GM18526 (cell line): ENCODE measurements around the gene FBXO27.

ENCODE experiments used
- POLR2A ChIP-seq: IDR thresholded peaks from 3 replicates; pipeline ENCODE4 v1.6.1; 2011; ENCODE audit not compliant: insufficient read length; ENCODE audit errors: extremely low read depth

The FBXO27 gene

DNA sequence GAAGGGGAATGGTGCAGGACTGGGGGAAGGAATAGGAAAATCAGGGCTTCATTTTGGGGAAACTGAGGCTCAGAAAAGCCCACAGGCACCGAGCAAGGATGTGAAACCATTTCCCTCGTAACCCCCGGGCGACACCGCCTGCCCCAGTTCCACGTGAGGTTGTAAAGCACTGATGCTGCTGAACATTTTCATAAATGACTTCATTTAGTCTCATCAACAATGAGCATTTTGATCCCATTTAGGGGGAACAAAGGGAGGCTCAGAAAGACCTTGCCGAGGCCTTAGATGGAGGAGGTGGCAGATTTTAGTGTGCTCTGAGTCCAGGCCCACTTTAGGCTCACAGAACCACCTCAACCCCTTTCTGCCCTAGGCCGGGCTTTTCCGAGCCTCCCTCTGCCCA lies 20.5 kb upstream of the FBXO27 start:
- no peak for TF ChIP-seq POLR2A

GRCh38 chr19:39052243-39052746 lies 19.9 kb upstream of the FBXO27 start:
- no peak for TF ChIP-seq POLR2A

DNA sequence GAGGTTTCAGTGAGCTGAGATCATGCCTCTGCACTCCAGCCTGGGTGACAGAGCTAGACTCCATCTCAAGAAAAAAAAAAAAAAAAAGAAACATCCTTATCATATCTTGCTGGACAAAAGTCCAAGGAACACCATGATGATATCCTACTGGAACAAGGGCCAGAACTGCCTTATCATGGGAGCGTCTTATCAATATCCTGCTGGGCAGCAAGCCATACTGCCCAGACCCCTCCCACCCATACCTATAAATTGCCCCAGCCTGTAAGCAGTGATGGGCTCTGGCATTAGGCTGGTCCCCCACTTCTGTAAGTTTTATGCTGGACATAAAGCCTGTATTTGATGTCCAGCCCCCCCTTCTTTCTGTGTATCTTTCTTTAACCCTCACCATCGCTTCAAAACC lies 14.7 kb upstream of the FBXO27 start:
- TF ChIP-seq POLR2A, result no peak

GRCh38 chr19:39046037-39046821 lies 13.9 kb upstream of the FBXO27 start:
- TF ChIP-seq POLR2A, result no peak

- TF ChIP-seq POLR2A, result no peak
Observed at GRCh38 chr19:39045506-39045905, 13.2 kb upstream of the FBXO27 start.

DNA sequence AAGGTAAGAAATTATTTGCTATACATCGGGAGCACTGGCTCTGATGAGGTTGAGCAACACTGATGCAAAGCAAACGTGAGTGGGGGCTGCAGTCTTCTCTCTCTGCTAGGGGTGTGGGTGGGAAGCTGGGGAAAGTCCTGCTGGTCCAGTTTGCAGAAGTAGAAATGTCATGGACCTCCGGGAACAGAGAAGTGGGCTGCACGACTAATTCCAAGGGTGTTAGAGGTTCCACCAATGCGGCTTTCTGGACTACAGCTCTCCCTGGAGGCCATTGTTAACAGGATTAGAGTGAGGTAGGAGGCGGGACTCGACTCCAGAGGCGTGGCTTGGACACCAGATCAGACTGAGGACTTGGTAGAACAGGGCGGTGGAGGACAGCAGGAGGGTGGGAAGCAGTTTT lies 5.7 kb upstream of the FBXO27 start:
- no peak for TF ChIP-seq POLR2A

DNA sequence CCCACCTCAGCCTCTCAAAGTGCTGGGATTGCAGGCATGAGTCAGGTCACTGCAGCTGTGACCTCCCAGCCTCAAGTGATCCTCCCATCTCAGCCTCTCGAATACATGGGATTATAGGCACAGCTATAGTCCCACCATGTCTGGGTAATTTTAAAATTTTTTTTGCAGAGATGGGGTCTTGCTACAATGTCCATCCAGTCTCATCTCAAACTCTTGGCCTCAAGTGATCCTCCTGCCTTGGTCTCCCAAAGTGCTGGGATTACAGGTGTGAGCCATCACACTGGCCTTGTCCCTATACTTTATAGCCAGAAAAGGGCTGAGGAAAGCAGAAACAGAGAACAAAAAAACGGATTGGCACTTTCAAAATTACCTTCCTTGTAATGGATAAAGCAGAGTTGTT lies 4.8 kb upstream of the FBXO27 start:
- TF ChIP-seq POLR2A, result no peak

DNA sequence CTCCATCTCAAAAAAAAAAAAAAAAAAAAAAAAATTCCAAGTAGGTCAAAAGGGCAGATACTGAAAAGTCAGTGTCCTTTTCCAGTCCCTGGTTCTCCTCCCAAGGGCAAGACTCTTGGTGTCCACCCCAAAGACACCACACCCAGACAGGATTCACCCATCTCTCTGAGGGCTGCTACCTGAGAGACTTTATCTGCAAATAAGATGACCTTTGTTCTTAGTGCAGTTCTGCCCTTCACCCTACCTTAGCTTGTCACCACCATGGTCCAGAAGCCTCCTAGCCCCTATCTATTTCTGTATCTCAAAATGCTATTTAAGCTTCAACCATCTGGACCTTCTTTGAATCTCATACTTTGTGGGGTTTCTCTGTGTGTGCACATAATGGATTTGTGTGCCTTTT lies 4.2 kb upstream of the FBXO27 start:
- no peak for TF ChIP-seq POLR2A

DNA sequence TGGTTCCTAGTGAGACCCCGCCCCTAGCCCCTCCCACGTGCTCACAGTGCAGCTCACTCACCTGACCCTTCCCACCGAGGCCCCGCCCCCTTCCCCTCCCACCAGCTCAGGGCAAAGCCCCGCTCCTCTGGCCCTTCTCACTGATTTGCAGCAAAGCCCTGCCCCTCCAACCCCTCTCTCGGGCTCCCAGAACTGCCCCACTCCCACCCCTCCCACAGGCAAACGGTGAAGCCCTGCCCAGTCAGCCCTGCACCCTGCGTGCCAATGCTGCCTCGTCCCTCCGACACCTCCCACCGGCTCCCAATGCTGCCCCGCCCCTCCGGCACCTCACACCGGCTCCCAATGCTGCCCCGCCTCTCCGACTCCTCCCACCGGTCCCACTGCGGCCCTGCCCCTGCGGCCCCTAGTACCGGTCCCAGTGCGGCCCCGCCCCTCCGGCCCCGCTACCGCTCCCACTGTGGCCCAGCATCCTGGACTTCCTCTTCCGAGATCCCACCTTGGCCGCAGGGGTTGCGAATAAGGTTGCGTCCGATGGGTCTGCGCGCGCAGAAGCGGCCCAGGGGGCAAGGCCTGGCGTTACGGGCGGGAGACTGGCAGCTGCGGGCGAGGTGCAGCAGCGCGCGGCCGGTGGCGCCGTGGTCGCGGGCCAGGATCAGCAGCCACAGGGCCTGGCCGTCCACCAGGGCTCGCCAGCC lies 834 bp downstream of the FBXO27 start:
- peak; percentile 0 for TF ChIP-seq POLR2A

- TF ChIP-seq POLR2A, result peak; percentile 45
Observed at GRCh38 chr19:39030854-39031367, 1.4 kb downstream of the FBXO27 start.

- TF ChIP-seq POLR2A, result no peak
Observed at GRCh38 chr19:39024875-39025641, 7.3 kb downstream of the FBXO27 start.

DNA sequence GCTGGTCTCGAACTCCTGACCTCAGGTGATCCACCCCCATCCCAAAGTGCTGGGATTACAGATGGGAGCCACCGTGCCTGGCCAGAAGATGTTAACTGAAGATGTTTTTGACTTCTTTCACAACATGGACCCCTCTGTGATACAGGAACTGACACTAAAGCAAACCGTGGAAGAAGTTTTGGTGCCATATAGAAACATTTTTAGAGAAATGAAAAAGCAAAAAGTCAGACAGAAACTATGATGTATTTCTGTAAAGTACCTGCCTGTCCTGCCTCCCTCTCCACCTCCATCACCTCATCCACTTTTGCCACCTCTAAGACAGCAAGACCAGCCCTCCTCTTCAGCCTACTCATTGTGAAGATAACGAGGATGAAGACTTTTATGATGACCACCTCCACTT lies 11.3 kb downstream of the FBXO27 start:
- TF ChIP-seq POLR2A, result no peak

GRCh38 chr19:39017646-39018045 lies 14.7 kb downstream of the FBXO27 start:
- no peak for TF ChIP-seq POLR2A

- no peak for TF ChIP-seq POLR2A
Observed at GRCh38 chr19:39017026-39017425, 15.3 kb downstream of the FBXO27 start.

DNA sequence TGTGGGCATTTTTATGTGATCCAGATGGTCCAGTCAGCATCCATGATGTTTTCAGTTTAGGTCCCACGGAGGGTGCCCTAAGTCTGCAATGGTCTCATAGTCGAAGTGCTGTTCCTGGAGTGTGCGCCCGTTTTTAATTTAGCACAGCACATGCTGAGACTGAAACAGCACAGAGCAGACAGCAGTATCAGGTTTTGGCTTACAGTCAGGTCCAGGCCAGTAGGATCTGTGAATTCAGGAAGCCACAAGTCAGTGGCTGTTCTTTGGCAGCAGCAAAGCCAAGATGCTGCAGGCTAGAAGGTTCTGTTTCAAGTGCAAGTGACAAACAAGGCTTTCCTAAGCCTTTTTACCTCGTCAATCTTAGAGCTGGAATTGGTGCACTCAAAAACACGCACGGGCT lies 18.3 kb downstream of the FBXO27 start:
- no peak for TF ChIP-seq POLR2A
